Natural killer cell (primary cell): Measurements from ENCODE around the gene PLPP3. TPM values are rescaled to one million over a fixed set of nuclear protein-coding genes. Genes with fewer than 3 reads are reported as not detected.

Experiments
- ATAC-seq, 3 donors: fragments of 150-1000 bp in 2 of 3; fragments of 200-7000 bp in 1 of 3; cut with Tn5 transposase; 1 replicate in 1 of 3; 2 replicates in 2 of 3; pipeline ENCODE4 v1.10.0; 2021; ENCODE audit warnings: mild to moderate bottlenecking in 2 of 3, moderate library complexity in 2 of 3
- DNase-seq, 2 donors: peaks; one replicate each; pipeline versions ENCODE4 v3.0.0 to v3.0.0-alpha.2; 2013 to 2021; ENCODE audit warnings: mixed read lengths in 1 of 2
- H3K27ac ChIP-seq: one replicate; pipeline ENCODE4 v1.5.1; 2013; ENCODE audit warnings: mild to moderate bottlenecking, low read length
- H3K27me3 ChIP-seq: one replicate; pipeline ENCODE4 v1.6.1; 2013; ENCODE audit warnings: low read length; ENCODE audit not compliant: control insufficient read depth, insufficient read depth
- H3K36me3 ChIP-seq: one replicate; pipeline ENCODE4 v1.6.1; 2013; ENCODE audit warnings: low read length; ENCODE audit not compliant: control insufficient read depth, insufficient read depth
- H3K4me1 ChIP-seq: one replicate; pipeline ENCODE4 v1.6.1; 2013; ENCODE audit warnings: low read length; ENCODE audit not compliant: control insufficient read depth, insufficient read depth
- H3K4me3 ChIP-seq: one replicate; pipeline ENCODE4 v1.5.1; 2013; ENCODE audit warnings: low read length
- H3K9me3 ChIP-seq: one replicate; pipeline ENCODE4 v1.6.1; 2013; ENCODE audit warnings: low read length; ENCODE audit not compliant: control insufficient read depth, insufficient read depth
- H3K27ac Mint-ChIP-seq, 2 donors: one replicate each; pipeline ENCODE4 v1.8.0; 2022; ENCODE audit warnings: mild to moderate bottlenecking in 2 of 2, mixed read lengths in 2 of 2, moderate library complexity in 1 of 2
- H3K27me3 Mint-ChIP-seq, 2 donors: one replicate each; pipeline ENCODE4 v1.8.0; 2022; ENCODE audit warnings: low read depth in 2 of 2, mixed read lengths in 2 of 2
- H3K36me3 Mint-ChIP-seq: one replicate; pipeline ENCODE4 v1.8.0; 2022; ENCODE audit warnings: mixed read lengths
- H3K4me1 Mint-ChIP-seq, 2 donors: one replicate each; pipeline ENCODE4 v1.8.0; 2022; ENCODE audit warnings: mixed read lengths in 2 of 2
- H3K4me3 Mint-ChIP-seq: one replicate; pipeline ENCODE4 v1.8.0; 2022; ENCODE audit warnings: mild to moderate bottlenecking, moderate library complexity, mixed read lengths
- H3K9me3 Mint-ChIP-seq, 2 donors: one replicate each; pipeline ENCODE4 v1.8.0; 2022; ENCODE audit warnings: mixed read lengths in 2 of 2
- CTCF ChIP-seq: fragments of 200-600 bp; IDR thresholded peaks from one replicate; pipeline ENCODE4 v1.8.0; 2022; ENCODE audit warnings: antibody characterized with exemption
- WGBS: methylation state at CpG from one replicate; pipeline ENCODE4 v1.1.7; 2013; ENCODE audit warnings: missing lambda C conversion rate; ENCODE audit not compliant: insufficient coverage; 5-methylcytosine and 5-hydroxymethylcytosine counted together
- intact Hi-C: fragments of 100-400 bp; cut with micrococcal nuclease; formaldehyde crosslinking; loops from one replicate; pipeline ENCODE4 v1.14.2; 2022
- total RNA-seq, 4 donors: library from RNA; stranded (reverse); fragments of 120-200 nt in 1 of 4; gene quantifications; one replicate each; pipeline versions ENCODE4 v1.2.3 to v1.2.4, GENCODE V29; 2013 to 2022

PLPP3 gene
- under 1 TPM in 2 of 3 donors, not detected in 1; 0.11 to 0.50 TPM for total RNA-seq
- total RNA-seq (2013), result 2.0 TPM

- H3K9me3 Mint-ChIP-seq, result no peaks in the 10 kb centered on the region
- Histone ChIP-seq H3K9me3 (no peaks in the 10 kb centered on the region), H3K36me3 (no peaks in the 10 kb centered on the region), H3K4me3 (peak within 1 kb of the TSS; percentile 42), H3K4me1 (peaks cover 3% of the 10 kb centered on the region), H3K27me3 (peaks cover 14% of the 10 kb centered on the region), H3K27ac (no peak within 1 kb of the TSS)
- DNase-seq (no peak), ATAC-seq (peak in 1 of 3 donors; percentile 39)
- H3K27me3 Mint-ChIP-seq, result peaks cover 25 to 46% of the 10 kb centered on the region in 2 donors
- under 1% methylated on average over 57 of the region's 62 CpGs for WGBS
- H3K4me3 Mint-ChIP-seq, result peak within 1 kb of the TSS; percentile 31
- no peak within 1 kb of the TSS for H3K27ac Mint-ChIP-seq
- no peaks in the 10 kb centered on the region for H3K4me1 Mint-ChIP-seq
- no peaks in the 10 kb centered on the region for H3K36me3 Mint-ChIP-seq
- no peak for TF ChIP-seq CTCF
- intact Hi-C loops, result no loop called here
Observed at GRCh38 chr1:56578963-56579875, at the start of gene PLPP3. Gene PLPP3, minus strand, starts transcription at chr1:56579563. Its CDS starts 547 bp downstream, at chr1:56579016.

- peaks cover 6 to 24% of the 10 kb centered on the region in 2 donors for H3K27me3 Mint-ChIP-seq
- peaks cover 0 to 2% of the 10 kb centered on the region in 2 donors for H3K9me3 Mint-ChIP-seq
- H3K27ac Mint-ChIP-seq, result no peak overlapping the region
- intact Hi-C loops, result no loop called here
- H3K4me3 Mint-ChIP-seq, result no peak overlapping the region
- DNase-seq, result no peak
- Histone ChIP-seq H3K4me3 (no peak overlapping the region), H3K4me1 (no peaks in the 10 kb centered on the region), H3K27ac (no peak overlapping the region), H3K27me3 (peaks cover 3% of the 10 kb centered on the region), H3K36me3 (no peaks in the 10 kb centered on the region), H3K9me3 (no peaks in the 10 kb centered on the region)
- H3K36me3 Mint-ChIP-seq, result no peaks in the 10 kb centered on the region
- H3K4me1 Mint-ChIP-seq, result no peaks in the 10 kb centered on the region
- TF ChIP-seq CTCF, result no peak
- no peak for ATAC-seq
- WGBS, result 90% methylated on average over 3 of the region's 3 CpGs
Observed at GRCh38 chr1:56627636-56628039, 48.3 kb upstream of the PLPP3 start.

GRCh38 chr1:56627019-56627635, 47.8 kb upstream of the PLPP3 start:
- no CpG with 5 or more reads among the region's 3 CpGs for WGBS
- DNase-seq (no peak), ATAC-seq (no peak)
- peaks cover 3% of the 10 kb centered on the region for H3K27me3 ChIP-seq
- H3K4me1 Mint-ChIP-seq, result no peaks in the 10 kb centered on the region
- H3K36me3 ChIP-seq, result no peaks in the 10 kb centered on the region
- H3K4me3 Mint-ChIP-seq, result no peak overlapping the region
- no peak overlapping the region for H3K27ac Mint-ChIP-seq
- H3K27me3 Mint-ChIP-seq, result peaks cover 2 to 24% of the 10 kb centered on the region in 2 donors
- TF ChIP-seq CTCF, result no peak
- H3K9me3 Mint-ChIP-seq, result peaks cover 0 to 3% of the 10 kb centered on the region in 2 donors
- H3K27ac ChIP-seq, result no peak overlapping the region
- no peaks in the 10 kb centered on the region for H3K36me3 Mint-ChIP-seq
- intact Hi-C loops, result no loop called here
- no peaks in the 10 kb centered on the region for H3K9me3 ChIP-seq
- no peak overlapping the region for H3K4me3 ChIP-seq
- H3K4me1 ChIP-seq, result no peaks in the 10 kb centered on the region
